A549 (cell line): Measurements from ENCODE around the gene EMX1. TPM values are rescaled to one million over a fixed set of nuclear protein-coding genes. Genes with fewer than 3 reads are reported as not detected.
A peak's percentile ranks its signal among the peaks of the same experiment; 100 is the strongest.

Experiments
- ATAC-seq, 2 experiments: fragments of 200-7000 bp in 1 of 2; fragments of >200 bp in 1 of 2; cut with Nextera tagmentation in 1 of 2; cut with Tn5 transposase in 1 of 2; 3 replicates each; pipeline versions ENCODE4 v1.8.0 to v1.9.1; 2018 to 2020; ENCODE audit warnings: mild to moderate bottlenecking in 1 of 2, moderate library complexity in 1 of 2
- CTCF ChIA-PET: fragments of 300-600 bp; sonication (Branson Sonifier 250); formaldehyde crosslinking; extraction: SDS; loops from one replicate; lab custom pipeline; 2021; ENCODE audit warnings: antibody characterized with exemption, inconsistent platforms; lab: Yijun Ruan, JAX
- POLR2A ChIA-PET: fragments of 350-600 bp; formaldehyde crosslinking; extraction: SDS; loops from one replicate; lab custom pipeline; 2021; ENCODE audit warnings: antibody characterized with exemption, inconsistent platforms; lab: Yijun Ruan, JAX
- DNase-seq, 2 experiments: peaks; one replicate each; pipeline versions ENCODE4 v3.0.0 to v3.0.0-alpha.2; 2011 to 2016; ENCODE audit warnings: low read depth in 1 of 2, low spot score in 1 of 2
- FAIRE-seq: peaks from 2 replicates; lab custom pipeline; 2011; peaks lifted over from hg19 to GRCh38; lab: Jason Lieb, UNC
- H3K27ac ChIP-seq, 2 experiments: fragments of >200 bp; sonication (Bioruptor Twin); formaldehyde crosslinking; 3 replicates each; pipeline ENCODE4 v1.5.1; 2016 to 2017
- H3K4me1 ChIP-seq: fragments of >200 bp; sonication (Bioruptor Twin); formaldehyde crosslinking; 3 replicates; pipeline ENCODE4 v1.6.1; 2016
- H3K4me2 ChIP-seq: fragments of >200 bp; sonication (Bioruptor Twin); formaldehyde crosslinking; 3 replicates; pipeline ENCODE4 v1.6.1; 2016
- H3K4me3 ChIP-seq: fragments of >200 bp; sonication (Bioruptor Twin); formaldehyde crosslinking; 3 replicates; pipeline ENCODE4 v1.5.1; 2016
- H3K9me3 ChIP-seq: fragments of >200 bp; sonication (Bioruptor Twin); formaldehyde crosslinking; 3 replicates; pipeline ENCODE4 v1.6.1; 2016
- BHLHE40 ChIP-seq: IDR thresholded peaks from 2 replicates; pipeline ENCODE4 v1.6.1; 2012; ENCODE audit warnings: low read depth, low read length, inconsistent platforms
- CBX8 ChIP-seq: fragments of 200-600 bp; sonication (generic); IDR thresholded peaks from 2 replicates; pipeline ENCODE4 v1.6.1; 2016
- EHMT2 ChIP-seq: fragments of 200-600 bp; sonication (generic); IDR thresholded peaks from 2 replicates; pipeline ENCODE4 v1.6.1; 2016; ENCODE audit warnings: antibody characterized with exemption, low read depth, mild to moderate bottlenecking, moderate library complexity
- GATA3 ChIP-seq: IDR thresholded peaks from 2 replicates; pipeline ENCODE4 v1.6.1; 2012; ENCODE audit warnings: borderline replicate concordance
- HDAC2 ChIP-seq: fragments of 200-600 bp; sonication (generic); IDR thresholded peaks from 2 replicates; pipeline ENCODE4 v1.6.1; 2016
- MAX ChIP-seq: IDR thresholded peaks from 2 replicates; pipeline ENCODE4 v1.6.1; 2012
- NR3C1 ChIP-seq: fragments of >200 bp; sonication (Bioruptor Twin); formaldehyde crosslinking; IDR thresholded peaks from 3 replicates; pipeline ENCODE4 v1.6.1; 2017
- PBX3 ChIP-seq: IDR thresholded peaks from 2 replicates; pipeline ENCODE4 v1.6.1; 2012
- PHF8 ChIP-seq: fragments of 200-600 bp; sonication (generic); IDR thresholded peaks from 2 replicates; pipeline ENCODE4 v1.6.1; 2016; ENCODE audit warnings: low read depth, mild to moderate bottlenecking, antibody characterized with exemption, moderate library complexity, borderline replicate concordance
- RAD21 ChIP-seq, 2 experiments: fragments of >200 bp in 1 of 2; sonication (Bioruptor Twin) in 1 of 2; formaldehyde crosslinking in 1 of 2; IDR thresholded peaks in 1 of 2; conservative IDR thresholded peaks in 1 of 2; 2 replicates in 1 of 2; 3 replicates in 1 of 2; pipeline ENCODE4 v1.6.1; 2012 to 2018; ENCODE audit warnings: inconsistent platforms in 1 of 2
- RCOR1 ChIP-seq: fragments of 150-350 bp; IDR thresholded peaks from 2 replicates; pipeline ENCODE4 v1.6.1; 2014; ENCODE audit warnings: antibody characterized with exemption, low read length, low read depth
- RNF2 ChIP-seq: fragments of 200-600 bp; sonication (generic); IDR thresholded peaks from 2 replicates; pipeline ENCODE4 v1.6.1; 2016; ENCODE audit warnings: low read depth, mild to moderate bottlenecking, antibody characterized with exemption, moderate library complexity, borderline replicate concordance
- USF2 ChIP-seq: fragments of 450-650 bp; IDR thresholded peaks from 2 replicates; pipeline ENCODE4 v1.6.1; 2014; ENCODE audit warnings: antibody characterized with exemption
- ZC3H11A ChIP-seq: fragments of 450-650 bp; IDR thresholded peaks from 2 replicates; pipeline ENCODE4 v1.6.1; 2014; ENCODE audit warnings: antibody characterized with exemption, mild to moderate bottlenecking
- ZNF302 ChIP-seq: fragments of 250-450 bp; sonication (Bioruptor Pico); IDR thresholded peaks from 2 replicates; pipeline ENCODE4 v1.9.0; 2021; ENCODE audit warnings: inconsistent platforms, mild to moderate bottlenecking, moderate library complexity
- WGBS: methylation state at CpG from one replicate; pipeline ENCODE4 v1.1.6; 2017; ENCODE audit errors: missing lambda C conversion rate; 5-methylcytosine and 5-hydroxymethylcytosine counted together
- polyA plus RNA-seq, 4 experiments: library from polyadenylated mRNA; depleted of rRNA in 3 of 4; stranded (reverse); fragments of >200 nt; fragmentation: RNase III in 1 of 4; extraction: RNeasy Plus Mini Kit Qiagen cat#74134 plus additional on column Dnase treatment in 1 of 4; gene quantifications; 2 replicates in 3 of 4; 3 replicates in 1 of 4; pipeline ENCODE4 v1.2.3, GENCODE V29; 2011 to 2017

EMX1 gene
- polyA plus RNA-seq, 2 of the 4 experiments (the other 2 are of a cell fraction) = 0.05 TPM; not detected in 1

- H3K27ac ChIP-seq = peak overlapping the region in 1 of 2 experiments; percentile 16; a peak in 2 of 6 replicates
- DNase-seq (peak; percentile 67 to 68), FAIRE-seq (no peak), ATAC-seq (peak; percentile 46 to 75; a peak in 5 of 6 replicates)
- peak overlapping the region; percentile 48 for H3K4me3 ChIP-seq
- no peaks in the 10 kb centered on the region for H3K9me3 ChIP-seq
- TF ChIP-seq RNF2 (peak; percentile 31; the same call in 1 of the 2 replicates), MAX (peak; percentile 59), BHLHE40 (no peak), HDAC2 (peak; percentile 85)
- CTCF ChIA-PET = interaction anchor here (0.7 to 13.4 kb wide), 8 partner anchors 10 to 261 kb away, joined by 3 to 211 read pairs (median 6); partner anchors contain the start of gene SPR
- POLR2A ChIA-PET = no interaction called here
- peaks cover 41% of the 10 kb centered on the region for H3K4me1 ChIP-seq
- WGBS = 14% methylated on average over 43 of the region's 86 CpGs
- H3K4me2 ChIP-seq = peak overlapping the region; percentile 99
Observed at GRCh38 chr2:72915907-72916742, 1.2 kb upstream of the EMX1 start.

- FAIRE-seq = no peak
- no peak for DNase-seq
- Histone ChIP-seq H3K4me2 (peak overlapping the region; percentile 99), H3K4me1 (peaks cover 37% of the 10 kb centered on the region), H3K27ac (peak overlapping the region in 1 of 2 experiments; percentile 10; a peak in 1 of 6 replicates), H3K9me3 (no peaks in the 10 kb centered on the region), H3K4me3 (peak overlapping the region; percentile 48)
- 36% methylated on average over 28 of the region's 29 CpGs for WGBS
- TF ChIP-seq CBX8 (peak; percentile 62; the same call in 1 of the 2 replicates), RNF2 (peak; percentile 92), BHLHE40 (no peak)
- ChIA-PET CTCF (interaction anchor here (0.7 to 13.4 kb wide), 9 partner anchors 25 to 788 kb away, joined by 3 to 211 read pairs (median 5); partner anchors contain the start of gene SPR), POLR2A (no interaction called here)
- ATAC-seq = peak in 1 of 2 experiments; percentile 1; a peak in 2 of 6 replicates
Observed at GRCh38 chr2:72916743-72917137, 579 bp upstream of the EMX1 start.

- Histone ChIP-seq H3K4me2 (peak overlapping the region; percentile 99), H3K9me3 (no peaks in the 10 kb centered on the region), H3K4me1 (peaks cover 37% of the 10 kb centered on the region), H3K27ac (peak overlapping the region in 1 of 2 experiments; percentile 1; a peak in 2 of 6 replicates), H3K4me3 (peak overlapping the region; percentile 48)
- TF ChIP-seq PHF8 = no peak
- no peak for TF ChIP-seq ZC3H11A
- peak; percentile 70; the same call in 1 of the 2 replicates for TF ChIP-seq HDAC2
- TF ChIP-seq ZNF302 (CRISPR knock-in tag) = no peak
- no peak for TF ChIP-seq NR3C1
- TF ChIP-seq RAD21 (conservative IDR thresholded peaks at IDR 0.05 in 1 of 2, IDR thresholded peaks at IDR 0.05 in 1 of 2) = no peak
- TF ChIP-seq PBX3 = no peak
- TF ChIP-seq EHMT2 = no peak
- TF ChIP-seq RNF2 = peak; percentile 73; the same call in 1 of the 2 replicates
- no peak for TF ChIP-seq USF2
- no peak for TF ChIP-seq RCOR1
- TF ChIP-seq GATA3 = no peak
- DNase-seq (no peak), ATAC-seq (peak; percentile 17 to 30), FAIRE-seq (no peak)
- CTCF ChIA-PET = interaction anchor here (0.6 to 13.4 kb wide), 10 partner anchors 8 to 372 kb away, joined by 3 to 211 read pairs (median 4); partner anchors contain the start of gene SPR
- POLR2A ChIA-PET = no interaction called here
- WGBS = under 1% methylated on average over 31 of the region's 89 CpGs
Observed at GRCh38 chr2:72917877-72918553, 696 bp downstream of the EMX1 start.
